ENCODE results near the gene PARD3.
"Not testable (repeated sequence)": the region's sequence is repeated elsewhere in the genome, so short reads cannot be mapped to it uniquely, and the experiment has no call there.

Gene PARD3

DNA sequence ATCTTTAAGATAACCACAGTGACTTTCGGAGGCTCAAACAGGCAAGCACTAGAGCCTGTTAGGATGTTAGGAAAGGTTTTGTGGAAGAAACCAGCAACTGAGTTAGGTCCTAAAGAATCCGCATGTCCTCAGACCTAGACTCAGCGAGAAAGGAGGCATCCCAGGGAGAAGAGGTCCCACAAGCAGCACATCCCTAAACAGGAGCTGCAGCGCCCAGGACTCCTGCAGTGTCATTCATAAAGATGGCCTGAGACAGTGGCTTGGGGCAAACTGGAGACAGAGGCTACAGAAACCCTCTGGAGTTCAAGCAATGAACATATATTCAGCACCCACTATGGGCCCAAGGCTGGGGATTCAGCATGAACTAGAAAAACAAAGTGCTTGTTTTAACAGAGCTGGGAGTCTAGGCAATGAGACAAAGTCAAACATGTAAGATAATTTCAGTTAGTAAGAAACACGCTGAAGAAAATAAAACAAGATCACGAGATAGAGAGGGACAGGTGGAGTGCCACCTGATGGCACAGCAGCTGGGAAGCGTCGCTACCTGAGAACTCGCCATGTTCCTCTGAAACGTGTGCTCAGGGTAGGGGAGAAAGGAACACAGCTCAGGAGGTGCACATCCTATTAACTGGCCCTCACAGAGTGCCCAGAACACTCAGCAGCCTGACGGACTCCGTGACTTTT, 48.1 kb downstream of the PARD3 start:
- DNase-seq (ENCODE audit: low read depth, low spot score): no peak

DNA sequence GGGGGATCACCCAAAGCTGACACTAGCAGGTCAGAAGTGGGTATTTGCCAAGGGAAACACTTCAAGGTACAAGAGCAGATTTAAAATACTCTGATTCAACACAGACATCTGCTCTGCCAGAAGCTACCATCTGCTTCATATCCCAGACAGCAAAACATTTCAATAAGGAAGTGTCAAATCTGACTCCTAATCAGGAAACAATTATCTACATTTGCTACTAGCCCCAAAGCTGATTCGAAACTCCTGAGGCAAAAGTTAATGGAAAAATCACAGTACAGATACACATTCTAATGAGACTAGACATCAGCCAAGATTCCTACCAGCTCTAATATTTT, 48.9 kb downstream of the PARD3 start:
- no peak for DNase-seq (ENCODE audit: low read depth, low spot score)

DNA sequence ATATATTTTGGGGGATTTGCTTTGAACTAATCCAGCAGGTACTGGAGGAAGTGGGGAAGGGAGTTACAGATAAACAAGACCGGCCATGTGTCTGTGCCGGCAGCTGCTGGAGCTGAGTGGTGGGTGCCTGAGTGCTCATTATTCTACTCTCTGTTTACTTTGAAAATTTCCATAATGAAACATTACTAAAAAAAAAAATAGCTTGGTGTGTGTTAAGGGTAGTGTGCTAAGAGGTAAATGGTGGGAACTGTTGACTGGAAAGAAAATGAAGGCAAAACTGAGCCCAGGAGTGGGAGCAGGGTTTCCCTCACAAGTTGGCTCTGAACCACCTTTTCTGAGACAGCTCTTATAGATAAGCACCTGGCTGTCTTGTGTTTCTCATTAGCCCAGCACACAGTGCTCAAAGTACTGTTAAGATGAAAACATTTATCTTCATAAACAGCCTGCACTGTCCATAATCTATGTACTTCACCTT, 50.6 kb downstream of the PARD3 start:
- no peak for DNase-seq (ENCODE audit: low read depth, low spot score)

DNA sequence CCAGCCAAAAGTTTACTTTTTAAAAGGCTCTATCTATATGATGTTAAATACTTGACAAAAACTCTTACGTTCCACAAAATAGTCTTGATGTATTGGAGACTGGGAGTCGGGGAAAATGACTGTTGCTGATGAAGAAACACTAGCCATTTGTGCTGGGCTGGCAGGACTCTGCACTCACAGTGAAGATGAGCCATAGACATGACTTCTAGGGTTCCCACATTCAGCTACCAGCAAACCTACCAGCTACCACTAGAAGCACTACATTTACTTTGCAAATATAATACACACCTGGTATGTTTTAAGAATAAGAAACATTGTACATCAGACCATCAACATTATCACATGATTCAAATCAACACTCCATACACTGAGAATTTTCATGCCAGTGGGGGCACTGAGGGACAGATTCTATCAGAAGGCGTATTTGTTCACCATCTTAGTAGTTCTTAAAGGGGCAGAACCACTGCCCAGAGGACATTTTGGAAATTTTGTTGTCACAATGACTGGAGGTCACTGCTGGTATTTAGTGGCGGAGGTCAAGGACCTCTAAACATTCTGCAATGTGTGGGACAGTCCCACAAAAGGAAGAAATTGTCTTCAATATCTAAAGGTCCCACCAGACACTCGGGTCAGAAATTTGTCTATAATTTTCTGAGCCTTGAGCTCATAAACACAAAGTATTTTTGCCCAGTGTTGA, 52.3 kb downstream of the PARD3 start:
- no peak for DNase-seq (ENCODE audit: low read depth, low spot score)

DNA sequence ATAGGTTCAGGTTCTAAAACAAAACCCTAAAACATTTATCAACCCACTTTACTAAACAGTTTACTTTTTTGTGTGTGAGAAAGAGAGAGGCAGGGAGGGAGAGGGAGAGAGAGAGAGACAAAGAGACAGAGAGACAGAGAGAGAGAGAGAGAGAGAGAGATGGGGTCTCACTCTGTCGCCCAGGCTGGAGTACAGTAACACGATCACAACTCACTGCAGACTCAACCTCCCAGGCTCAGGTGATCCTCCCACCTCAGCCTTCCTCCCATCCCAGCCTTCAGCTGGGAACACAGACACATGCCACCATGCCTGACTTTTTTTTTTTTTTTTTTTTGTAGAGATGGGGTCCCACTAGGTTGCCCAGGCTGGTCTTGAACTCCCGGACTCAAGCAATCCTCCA, 52.9 kb downstream of the PARD3 start:
- DNase-seq (ENCODE audit: low read depth, low spot score): no peak

DNA sequence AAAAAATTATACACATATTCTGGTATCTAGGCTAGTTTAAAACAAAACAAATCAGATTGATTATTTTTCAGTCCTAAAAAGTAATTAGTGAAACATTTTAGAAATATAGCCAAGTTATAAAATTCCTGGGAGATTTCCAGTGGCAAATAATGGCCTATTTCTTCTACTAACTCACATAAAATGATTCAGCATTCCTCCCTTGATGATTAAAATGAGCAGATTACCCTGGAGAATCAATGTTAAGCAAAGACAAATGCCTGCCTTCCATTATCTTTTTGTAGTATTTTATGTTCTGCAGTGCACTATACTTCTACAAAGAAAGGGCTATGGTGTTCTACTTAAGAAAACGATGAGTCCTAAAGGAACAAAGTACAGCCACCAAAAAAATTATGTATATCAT, 53.6 kb downstream of the PARD3 start:
- DNase-seq (ENCODE audit: low read depth, low spot score): no peak

DNA sequence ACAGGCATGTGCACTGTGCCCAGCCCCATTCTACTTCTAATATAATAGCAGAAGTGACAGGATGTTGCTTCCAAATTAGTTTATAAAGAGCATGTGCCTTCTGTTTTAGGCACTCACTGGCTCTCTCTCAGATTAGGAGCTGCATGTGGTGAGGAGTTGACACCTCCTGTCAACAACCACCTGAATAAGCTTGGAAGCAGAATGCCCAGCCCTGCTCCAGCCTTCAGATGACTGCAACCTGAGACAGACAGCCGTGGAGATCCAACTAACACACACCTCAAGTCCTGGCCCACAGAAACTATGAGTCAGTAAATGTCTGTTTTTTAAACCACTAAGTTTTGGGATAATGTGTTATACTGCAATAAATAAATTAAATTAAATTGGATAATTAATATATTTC, 54.5 kb downstream of the PARD3 start:
- no peak for DNase-seq (ENCODE audit: low read depth, low spot score)

DNA sequence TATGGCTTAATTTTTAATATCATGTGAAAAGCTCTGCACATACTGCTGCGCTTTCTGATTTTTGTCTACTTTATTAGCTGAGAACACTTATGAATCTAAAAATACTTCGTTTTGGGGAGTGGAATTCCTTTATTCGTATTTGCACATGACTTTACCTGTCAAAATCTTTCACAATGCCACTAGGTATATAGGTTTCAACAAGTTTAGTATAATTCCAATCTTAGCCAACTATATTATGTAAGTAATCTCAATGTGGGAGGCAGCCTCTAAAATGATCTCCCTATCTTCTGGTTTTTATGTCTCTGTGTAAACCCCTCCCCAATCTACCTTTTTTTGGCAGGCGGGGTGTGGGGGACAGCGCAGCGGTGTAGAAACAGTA, 55.3 kb downstream of the PARD3 start:
- no peak for DNase-seq (ENCODE audit: low read depth, low spot score)

DNA sequence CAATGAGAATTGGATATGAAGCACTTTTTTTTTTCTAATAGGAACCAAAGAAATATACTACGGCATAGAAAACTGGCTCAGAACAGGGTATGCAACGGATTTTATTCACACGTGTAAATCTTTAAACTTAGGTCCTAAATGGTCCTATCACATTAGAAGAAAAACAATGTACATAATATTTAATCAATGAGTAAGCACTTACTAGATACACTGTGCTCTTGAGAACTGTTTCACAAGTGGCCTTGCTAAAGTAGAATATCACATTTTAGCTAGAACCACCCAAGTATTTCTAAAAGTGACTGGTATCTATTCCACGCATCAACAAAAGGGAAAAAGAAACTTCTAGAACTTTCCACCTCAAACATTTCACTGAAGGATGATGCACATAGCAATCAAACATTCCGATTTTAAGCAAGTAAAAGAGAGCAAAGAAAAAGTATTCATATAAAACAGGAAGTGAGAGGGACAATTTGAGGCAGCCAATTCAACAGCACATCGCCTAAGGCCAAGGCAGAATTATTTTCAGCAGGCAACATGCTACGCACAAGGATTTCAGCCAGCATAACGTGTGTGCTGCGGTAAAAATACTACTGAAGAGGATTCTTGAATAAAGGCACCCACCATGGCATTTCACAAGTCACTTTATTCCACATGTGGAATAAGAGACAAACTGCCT, 55.8 kb downstream of the PARD3 start:
- DNase-seq (ENCODE audit: low read depth, low spot score): no peak

DNA sequence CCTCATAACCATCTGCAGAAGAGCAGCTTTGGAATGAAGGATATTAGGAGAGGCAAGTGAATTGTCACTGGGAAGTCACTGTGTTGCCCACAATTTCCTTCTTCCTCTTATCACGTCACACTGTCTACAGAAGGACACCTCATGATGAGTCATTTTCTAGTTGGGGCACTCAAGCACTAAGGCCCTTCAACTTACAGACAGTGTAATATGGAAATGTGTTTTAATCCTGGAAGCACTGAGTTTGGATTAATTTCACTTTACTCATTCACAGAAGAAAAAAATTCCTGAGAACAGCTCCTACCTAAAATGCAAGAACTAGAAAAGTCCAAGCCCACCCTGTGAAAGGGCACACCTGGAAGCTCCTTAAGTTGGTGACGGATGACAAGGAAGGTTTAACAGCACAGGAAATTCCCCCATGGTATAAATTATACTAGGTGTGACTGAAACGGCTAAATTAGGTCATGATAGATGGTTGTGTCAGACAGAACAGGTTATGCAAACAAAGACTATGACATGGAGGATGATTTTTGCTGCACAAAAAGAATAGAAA, 56.6 kb downstream of the PARD3 start:
- DNase-seq (ENCODE audit: low read depth, low spot score): no peak

DNA sequence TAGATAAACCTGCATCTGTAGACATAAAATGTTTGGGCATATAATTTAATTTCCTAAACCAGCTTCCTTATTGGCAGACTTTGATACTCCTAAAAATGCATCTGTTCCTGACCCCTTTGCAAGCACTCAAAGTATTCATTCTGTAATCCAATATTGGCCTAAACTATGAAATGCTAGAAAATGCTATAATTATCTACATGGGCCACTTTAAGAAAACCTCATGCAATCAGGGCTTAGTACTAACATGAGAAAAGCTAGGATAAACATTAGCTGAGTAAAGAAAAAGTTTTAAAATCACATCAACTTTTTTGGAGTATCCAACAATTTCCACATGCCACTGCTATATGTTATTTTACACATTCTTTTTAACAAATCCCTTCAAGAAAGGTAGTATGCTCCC, 57.2 kb downstream of the PARD3 start:
- DNase-seq (ENCODE audit: low read depth, low spot score): no peak

DNA sequence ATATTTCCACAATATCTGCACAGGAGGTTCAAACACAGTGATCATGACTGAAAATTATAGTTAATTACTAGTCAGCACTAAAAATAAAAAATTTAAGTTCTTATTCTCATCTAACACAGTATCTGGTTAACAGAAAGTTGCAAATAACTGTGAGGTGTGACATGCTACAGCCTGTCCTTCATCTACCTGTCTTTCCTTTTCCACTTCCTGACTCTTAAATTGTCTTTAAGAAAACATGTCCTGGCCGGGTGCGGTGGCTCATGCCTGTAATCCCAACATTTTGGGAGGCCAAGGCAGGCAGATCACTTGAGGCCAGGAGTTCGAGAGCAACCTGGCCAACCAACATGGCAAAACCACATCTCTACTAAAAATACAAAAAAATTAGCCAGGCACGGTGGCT, 57.9 kb downstream of the PARD3 start:
- DNase-seq (ENCODE audit: low read depth, low spot score): not testable (repeated sequence)

DNA sequence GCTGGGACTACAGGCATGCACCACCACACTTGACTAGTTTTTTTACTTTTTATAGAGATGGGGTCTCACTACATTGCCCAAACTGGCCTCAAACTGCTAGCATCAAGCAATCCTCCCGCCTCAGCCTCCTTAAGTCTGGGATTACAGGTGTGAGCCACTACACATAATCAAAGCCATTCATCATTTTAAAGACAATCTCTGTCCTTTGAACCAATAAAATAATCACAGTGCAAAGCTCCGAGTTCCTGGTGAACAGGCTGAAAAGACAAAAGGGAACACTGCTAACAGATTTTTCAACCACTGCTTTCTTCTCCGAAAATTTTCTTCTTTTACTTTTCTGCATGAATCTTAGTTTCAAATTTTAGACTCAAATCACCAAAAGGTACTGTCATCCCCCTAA, 58.5 kb downstream of the PARD3 start:
- DNase-seq (ENCODE audit: low read depth, low spot score): no peak

DNA sequence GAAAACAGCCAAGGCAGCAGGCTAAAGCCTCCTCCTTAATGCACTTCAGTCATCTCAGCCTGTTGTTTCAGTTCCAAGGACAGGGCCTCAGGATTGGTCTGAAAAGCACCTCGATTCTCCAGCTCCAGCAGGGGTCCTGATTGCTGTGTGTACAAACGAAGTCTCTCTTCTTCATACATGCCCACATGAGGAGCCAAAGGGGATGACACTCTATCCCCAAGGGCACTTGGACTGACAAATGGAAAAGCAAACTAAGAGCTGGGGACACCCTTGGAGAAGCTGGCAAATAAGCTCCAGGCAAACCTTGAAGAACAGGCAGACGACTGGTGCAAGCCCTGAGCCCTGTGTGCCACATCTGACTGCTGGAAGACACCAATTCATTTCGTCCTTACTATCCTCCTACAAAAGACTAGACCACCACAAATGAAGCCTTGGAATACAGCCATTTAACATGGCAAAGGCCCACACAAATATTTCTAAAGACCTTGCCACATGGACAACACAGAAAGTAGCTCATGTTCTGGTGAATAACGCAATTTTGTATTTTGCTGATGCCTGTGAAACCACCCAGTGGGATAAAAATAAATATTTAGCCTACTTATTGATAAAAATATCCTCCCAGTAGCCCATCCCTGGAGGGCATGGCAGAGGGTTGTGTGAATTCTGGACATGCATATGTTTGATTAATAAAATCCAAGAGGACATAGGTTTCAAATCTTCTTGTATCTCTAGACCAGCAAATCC, 61.9 kb downstream of the PARD3 start:
- DNase-seq (ENCODE audit: low read depth, low spot score): no peak

DNA sequence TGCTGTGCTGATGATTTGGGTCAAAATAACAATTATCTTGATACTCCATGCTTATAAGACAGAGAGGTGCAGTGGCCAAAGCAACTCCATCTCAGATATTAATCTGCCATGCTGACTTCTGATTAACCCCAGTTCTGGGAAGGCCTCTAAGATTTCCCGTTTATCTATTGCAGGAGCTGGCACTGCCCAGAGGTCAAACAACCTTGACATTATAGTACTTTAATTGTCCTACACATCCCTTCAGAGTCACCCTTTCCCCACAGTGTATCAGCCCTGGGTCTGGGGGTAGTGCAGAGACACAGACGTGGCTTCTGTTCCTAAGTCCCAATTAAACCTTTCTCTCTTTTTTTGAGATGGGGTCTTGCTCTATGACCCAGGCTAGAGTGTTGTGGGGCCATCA, 63.8 kb downstream of the PARD3 start:
- no peak for DNase-seq (ENCODE audit: low read depth, low spot score)

DNA sequence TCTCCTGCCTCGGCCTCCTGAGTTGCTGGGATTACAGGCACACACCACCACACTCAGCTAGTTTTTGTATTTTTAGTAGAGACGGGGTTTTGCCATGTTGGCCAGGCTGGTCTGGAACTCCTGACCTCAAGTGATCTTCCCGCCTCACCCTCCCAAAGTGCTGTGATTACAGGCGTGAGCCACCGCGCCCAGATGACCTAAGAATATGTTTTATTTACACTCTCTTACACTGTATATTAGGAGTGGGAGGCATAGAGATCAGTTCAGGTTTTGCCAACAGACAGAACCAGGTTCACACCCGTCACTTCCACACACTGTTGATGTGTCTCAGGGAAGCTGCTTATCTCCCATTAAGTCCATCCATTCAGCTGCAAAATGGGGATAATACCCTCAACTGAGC, 64.3 kb downstream of the PARD3 start:
- not testable (repeated sequence) for DNase-seq (ENCODE audit: low read depth, low spot score)

DNA sequence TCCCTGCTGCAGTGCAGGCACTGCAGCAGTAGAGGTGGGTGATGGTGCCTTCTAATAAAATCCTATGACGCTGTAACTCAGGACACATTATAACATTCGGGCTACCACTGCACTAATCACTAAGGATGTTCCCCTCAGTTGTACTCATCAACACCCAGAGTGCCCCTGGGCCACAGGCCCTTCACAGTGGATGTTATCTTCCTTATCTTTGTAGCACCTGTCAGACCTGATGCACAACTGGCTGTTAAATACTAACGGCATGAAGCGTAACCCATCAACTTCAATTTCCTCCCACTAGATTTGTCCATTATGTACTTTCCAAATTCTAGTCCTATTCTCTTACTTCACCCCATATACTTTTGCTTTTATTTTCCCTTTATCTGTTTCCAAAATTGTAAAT, 66.3 kb downstream of the PARD3 start:
- DNase-seq (ENCODE audit: low read depth, low spot score): no peak

DNA sequence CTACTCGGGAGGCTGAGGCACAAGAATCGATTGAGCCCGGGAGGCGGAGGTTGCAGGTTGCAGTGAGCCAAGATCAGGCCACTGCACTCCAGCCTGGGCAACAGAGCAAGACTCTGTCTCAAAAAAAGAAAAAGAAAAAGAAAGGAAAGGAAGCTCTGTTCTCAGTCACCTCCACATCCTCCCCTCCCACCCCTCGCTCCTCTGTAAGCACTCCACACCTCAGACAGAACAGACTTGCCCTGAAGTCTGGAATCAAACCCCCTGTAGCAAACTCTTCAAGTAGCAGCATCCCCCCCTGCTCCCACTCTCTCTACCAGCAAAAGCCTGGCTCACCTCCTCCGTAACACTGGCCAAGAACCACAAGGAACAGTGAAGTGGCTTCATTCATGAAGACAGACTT, 66.7 kb downstream of the PARD3 start:
- DNase-seq (ENCODE audit: low read depth, low spot score): no peak

DNA sequence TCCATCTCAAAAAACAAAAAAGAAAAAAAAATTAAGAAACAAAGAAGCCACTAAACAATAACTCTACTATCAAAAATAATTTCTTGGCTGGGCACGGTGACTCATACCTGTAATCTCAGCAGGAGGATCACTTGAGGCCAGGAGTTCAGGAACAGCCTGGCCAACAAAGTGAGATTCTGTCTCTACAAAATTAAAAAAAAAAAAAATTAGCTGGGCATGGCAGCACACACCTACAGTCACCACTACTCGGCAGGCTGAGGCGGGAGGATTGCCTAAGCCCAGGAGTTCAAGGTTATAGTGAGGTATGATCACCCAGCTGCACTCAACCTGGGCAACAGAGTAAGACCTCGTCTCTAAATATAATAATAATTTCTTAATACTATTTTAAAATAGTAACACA, 69.0 kb downstream of the PARD3 start:
- DNase-seq (ENCODE audit: low read depth, low spot score): no peak

DNA sequence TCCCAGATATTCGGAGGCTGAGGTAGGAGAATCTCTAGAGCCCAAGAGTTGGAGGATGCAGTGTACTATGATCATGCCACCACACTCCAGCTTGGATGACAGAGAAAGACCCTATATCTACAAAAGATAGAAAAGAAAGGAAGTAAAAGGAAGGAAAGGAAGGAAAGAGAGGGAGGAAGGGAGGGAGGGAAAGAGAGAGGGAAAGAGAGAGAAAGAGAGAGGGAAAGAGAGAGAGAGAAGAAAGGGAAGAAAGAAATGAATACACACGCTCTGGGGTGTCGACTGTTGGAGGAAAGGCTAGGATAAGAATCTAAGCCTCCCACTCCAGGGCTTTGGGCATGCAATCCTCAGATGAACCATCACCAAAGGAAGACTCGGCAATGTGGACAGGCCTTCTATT, 69.9 kb downstream of the PARD3 start:
- DNase-seq (ENCODE audit: low read depth, low spot score): no peak

DNA sequence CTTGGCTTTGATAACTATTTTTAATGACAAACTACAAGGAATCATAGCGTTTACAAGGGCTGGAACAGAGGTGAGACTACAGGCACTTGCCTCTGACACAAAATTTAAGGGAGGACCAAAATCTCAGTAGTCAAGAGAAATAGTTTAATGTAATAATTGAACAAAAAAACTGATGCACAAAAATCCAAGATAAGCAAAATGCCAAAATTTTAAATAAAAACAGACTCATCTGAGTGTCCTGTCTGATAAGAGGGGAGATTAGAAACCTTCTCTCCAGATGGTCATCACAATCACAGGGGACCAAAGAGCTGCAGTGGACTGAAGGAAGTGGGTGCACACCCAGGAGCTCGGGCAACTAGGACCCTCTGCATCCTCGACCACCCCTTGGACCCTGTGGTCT, 70.5 kb downstream of the PARD3 start:
- DNase-seq (ENCODE audit: low read depth, low spot score): no peak

DNA sequence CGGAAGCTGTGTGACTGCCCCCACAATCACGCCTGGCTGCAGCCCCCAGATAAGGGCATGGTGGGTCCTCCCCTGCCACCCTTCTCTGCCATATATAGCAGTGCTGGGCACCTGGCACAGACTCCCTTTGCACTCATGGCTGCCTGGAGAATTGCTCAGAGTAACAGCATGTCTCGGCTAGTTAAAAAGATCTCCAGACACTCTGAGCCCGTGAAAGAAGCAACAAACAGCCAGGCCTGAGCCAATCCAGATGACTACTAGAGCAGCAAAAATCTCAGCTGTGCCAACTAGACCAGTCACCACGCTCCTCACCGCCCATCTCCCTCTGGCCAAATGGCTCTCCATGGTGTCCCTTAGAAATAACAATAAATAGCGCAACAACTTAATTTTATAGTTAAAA, 71.3 kb downstream of the PARD3 start:
- no peak for DNase-seq (ENCODE audit: low read depth, low spot score)

Measured in smooth muscle cell of the brain vasculature (primary cell).